Measurements from ENCODE around the gene KIF5C.

Gene KIF5C

DNA sequence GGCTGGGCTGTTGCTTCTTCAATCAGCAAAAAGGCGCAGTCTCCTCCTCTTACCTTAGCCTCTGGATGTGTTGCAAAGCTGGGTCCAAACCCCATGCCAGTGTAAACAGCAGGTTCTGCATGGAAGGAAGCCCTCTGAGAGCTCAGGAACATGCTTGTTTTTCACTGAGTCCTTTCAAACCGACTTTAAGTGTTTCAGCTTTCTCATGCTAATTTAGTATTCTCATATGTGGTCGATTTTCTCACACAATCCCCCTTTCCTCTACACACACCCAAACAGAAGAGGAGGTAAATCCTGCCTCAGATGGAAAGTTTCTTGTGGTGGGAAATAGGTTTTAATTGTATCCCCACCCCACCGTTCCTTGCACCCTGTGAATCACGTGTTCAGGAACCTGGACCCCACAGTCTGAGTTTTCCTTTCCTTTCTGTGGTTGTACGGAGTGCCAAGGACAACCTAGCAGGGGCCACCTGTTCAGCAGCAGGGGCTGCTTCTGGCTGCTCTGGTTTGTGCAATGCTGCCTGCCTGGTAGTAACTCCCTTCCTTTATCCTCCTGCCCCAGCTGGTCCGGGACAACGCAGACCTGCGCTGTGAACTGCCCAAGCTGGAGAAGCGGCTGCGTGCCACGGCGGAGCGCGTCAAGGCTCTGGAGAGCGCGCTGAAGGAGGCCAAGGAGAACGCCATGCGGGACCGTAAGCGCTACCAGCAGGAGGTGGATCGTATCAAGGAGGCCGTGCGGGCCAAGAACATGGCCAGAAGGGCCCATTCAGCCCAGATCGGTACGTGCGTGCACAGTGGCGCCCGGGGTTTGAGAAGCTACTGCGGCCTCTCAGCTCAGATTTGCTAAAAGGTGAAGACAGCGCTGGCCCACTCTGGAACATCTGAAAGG lies 134.8 kb downstream of the KIF5C start:
- Histone ChIP-seq H3K27me3 (ENCODE audit: insufficient read depth, low read length, poor library complexity, severe bottlenecking) (no peaks in the 10 kb centered on the region), H3K9me2 (replicated peaks; ENCODE audit: low read depth, low read length) (no peaks in the 10 kb centered on the region), H4K20me1 (ENCODE audit: insufficient read depth, low read length, poor library complexity, severe bottlenecking) (no peaks in the 10 kb centered on the region), H3K4me2 (ENCODE audit: low read depth, low read length, poor library complexity, severe bottlenecking) (no peak overlapping the region), H3K4me1 (ENCODE audit: insufficient read depth, low read length, poor library complexity, severe bottlenecking) (no peaks in the 10 kb centered on the region), H2AFZ (ENCODE audit: low read length) (no peak overlapping the region), H3K36me3 (ENCODE audit: insufficient read depth, low read length) (no peaks in the 10 kb centered on the region), H3K4me3 (ENCODE audit: low read length, poor library complexity, severe bottlenecking) (no peak overlapping the region), H3K79me2 (ENCODE audit: insufficient read depth, low read length) (no peaks in the 10 kb centered on the region), H3K9ac (ENCODE audit: low read depth, low read length, poor library complexity, severe bottlenecking) (no peak overlapping the region), H3K9me3 (ENCODE audit: insufficient read depth, low read depth, low read length) (no peaks in the 10 kb centered on the region), H3F3A (ENCODE audit: low read depth) (no peaks in the 10 kb centered on the region)
- TF ChIP-seq CTCF (conservative IDR thresholded peaks at IDR 0.05; ENCODE audit: low read length) (no peak), EZH2phosphoT487 (IDR thresholded peaks at IDR 0.05; ENCODE audit: borderline replicate concordance) (no peak)

DNA sequence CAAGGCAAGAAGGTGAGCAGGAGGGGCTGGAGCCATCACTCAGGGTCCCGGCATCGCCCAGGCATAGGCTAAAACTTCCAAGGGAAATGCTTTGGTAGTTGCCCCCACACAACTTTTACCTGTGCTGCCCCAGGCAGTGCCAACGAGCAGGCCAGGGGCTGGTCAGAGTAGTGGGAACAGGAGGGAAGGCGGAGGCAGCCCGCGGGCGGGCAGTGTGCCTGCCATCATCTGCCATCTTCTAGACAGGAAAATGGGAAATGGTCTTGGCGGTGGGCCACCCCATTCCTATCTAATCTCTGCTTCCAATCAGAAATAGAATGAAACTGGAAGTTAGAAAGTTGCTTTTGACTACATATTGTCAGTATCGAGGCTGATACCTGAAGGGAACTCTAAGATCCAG lies 137.5 kb downstream of the KIF5C start:
- H3K36me3 ChIP-seq (ENCODE audit: insufficient read depth, low read length) = no peaks in the 10 kb centered on the region
- no peaks in the 10 kb centered on the region for H3K9me2 ChIP-seq (replicated peaks; ENCODE audit: low read depth, low read length)
- no peaks in the 10 kb centered on the region for H4K20me1 ChIP-seq (ENCODE audit: insufficient read depth, low read length, poor library complexity, severe bottlenecking)
- H3K9ac ChIP-seq (ENCODE audit: low read depth, low read length, poor library complexity, severe bottlenecking) = no peak overlapping the region
- no peaks in the 10 kb centered on the region for H3K9me3 ChIP-seq (ENCODE audit: insufficient read depth, low read depth, low read length)
- no peaks in the 10 kb centered on the region for H3K4me1 ChIP-seq (ENCODE audit: insufficient read depth, low read length, poor library complexity, severe bottlenecking)
- no peaks in the 10 kb centered on the region for H3F3A ChIP-seq (ENCODE audit: low read depth)
- H2AFZ ChIP-seq (ENCODE audit: low read length) = no peak overlapping the region
- no peaks in the 10 kb centered on the region for H3K79me2 ChIP-seq (ENCODE audit: insufficient read depth, low read length)
- no peak overlapping the region for H3K4me3 ChIP-seq (ENCODE audit: low read length, poor library complexity, severe bottlenecking)
- H3K4me2 ChIP-seq (ENCODE audit: low read depth, low read length, poor library complexity, severe bottlenecking) = no peak overlapping the region
- no peaks in the 10 kb centered on the region for H3K27me3 ChIP-seq (ENCODE audit: insufficient read depth, low read length, poor library complexity, severe bottlenecking)
- TF ChIP-seq EZH2phosphoT487 (IDR thresholded peaks at IDR 0.05; ENCODE audit: borderline replicate concordance) = no peak
- no peak for TF ChIP-seq CTCF (conservative IDR thresholded peaks at IDR 0.05; ENCODE audit: low read length)

DNA sequence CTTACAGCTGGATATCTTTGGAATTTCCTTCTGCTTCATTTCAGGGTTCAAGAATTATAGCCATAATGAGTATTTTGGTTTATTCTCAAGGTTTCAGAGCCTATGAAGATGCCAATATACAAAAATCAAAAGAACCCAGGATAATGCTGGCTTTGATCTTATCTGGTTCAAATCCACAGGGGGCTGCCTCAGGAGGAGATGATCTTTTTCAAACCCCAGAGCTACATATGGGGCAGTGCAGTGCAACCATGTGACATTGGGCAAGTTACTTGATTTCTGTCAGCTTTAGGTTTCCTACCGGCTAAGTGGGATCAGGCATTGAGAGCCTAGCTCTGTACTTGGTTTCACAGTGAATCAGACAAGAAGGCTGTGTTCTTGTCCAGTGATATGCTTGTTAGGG lies 140.5 kb downstream of the KIF5C start:
- Histone ChIP-seq H3K4me2 (ENCODE audit: low read depth, low read length, poor library complexity, severe bottlenecking) (no peak overlapping the region), H4K20me1 (ENCODE audit: insufficient read depth, low read length, poor library complexity, severe bottlenecking) (no peaks in the 10 kb centered on the region), H3K27me3 (ENCODE audit: insufficient read depth, low read length, poor library complexity, severe bottlenecking) (no peaks in the 10 kb centered on the region), H3K9me2 (replicated peaks; ENCODE audit: low read depth, low read length) (no peaks in the 10 kb centered on the region), H3F3A (ENCODE audit: low read depth) (no peaks in the 10 kb centered on the region), H3K9ac (ENCODE audit: low read depth, low read length, poor library complexity, severe bottlenecking) (no peak overlapping the region), H3K4me1 (ENCODE audit: insufficient read depth, low read length, poor library complexity, severe bottlenecking) (no peaks in the 10 kb centered on the region), H3K36me3 (ENCODE audit: insufficient read depth, low read length) (no peaks in the 10 kb centered on the region), H3K79me2 (ENCODE audit: insufficient read depth, low read length) (no peaks in the 10 kb centered on the region), H3K9me3 (ENCODE audit: insufficient read depth, low read depth, low read length) (no peaks in the 10 kb centered on the region), H2AFZ (ENCODE audit: low read length) (no peak overlapping the region), H3K4me3 (ENCODE audit: low read length, poor library complexity, severe bottlenecking) (no peak overlapping the region)
- TF ChIP-seq EZH2phosphoT487 (IDR thresholded peaks at IDR 0.05; ENCODE audit: borderline replicate concordance) (no peak), CTCF (conservative IDR thresholded peaks at IDR 0.05; ENCODE audit: low read length) (no peak)
